Superior temporal gyrus (tissue), 1 donor: ENCODE results near the gene NUDCD3.

Experiments
- DNase-seq: peaks from one replicate; pipeline ENCODE4 v3.0.0-alpha.2; 2016; ENCODE audit errors: extremely low spot score

Gene NUDCD3

DNA sequence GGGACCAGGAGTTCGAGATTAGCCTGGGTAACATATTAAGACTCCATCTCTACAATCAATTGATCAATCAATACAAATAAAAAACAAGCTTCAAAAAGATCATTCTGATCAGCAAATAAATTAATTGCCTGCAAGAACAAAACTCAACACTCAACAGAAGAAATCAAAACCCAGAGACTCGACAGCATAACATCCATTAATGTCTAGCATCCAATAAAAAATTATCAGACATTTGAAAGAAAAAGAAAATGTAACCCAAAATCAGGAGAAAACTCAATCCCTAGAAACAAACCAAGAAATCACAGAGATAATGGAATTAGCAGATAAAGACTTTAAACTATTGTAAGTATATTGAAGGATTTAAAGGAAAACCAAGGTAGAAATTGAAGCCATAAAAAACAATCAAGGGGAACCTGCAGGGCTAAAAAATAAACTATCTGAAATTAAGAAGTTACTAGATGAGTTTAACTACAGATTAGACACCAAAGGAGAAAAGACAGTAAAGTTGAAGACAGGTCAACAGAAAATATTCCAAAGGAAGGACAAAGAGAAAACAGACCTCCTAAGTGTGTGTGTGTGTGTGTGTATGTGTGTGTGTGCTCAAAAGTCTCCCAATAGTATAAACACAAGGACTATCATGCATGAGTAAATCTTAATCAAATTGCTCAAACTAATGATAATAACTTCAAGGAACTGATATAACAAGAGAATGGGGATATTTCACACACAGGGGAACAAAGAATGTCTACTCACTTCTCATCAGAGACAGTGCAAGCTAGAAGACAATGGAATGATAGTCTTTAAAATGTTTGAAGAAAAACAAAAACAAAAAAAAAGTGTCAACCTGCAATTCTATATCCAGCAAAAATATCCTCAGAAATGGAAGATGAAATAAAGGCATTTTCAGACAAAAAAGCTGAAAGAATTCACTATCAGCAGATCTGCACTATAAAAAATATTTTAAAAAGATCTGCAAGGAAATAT is 7.7 kb downstream of the NUDCD3 start:
- DNase-seq, result no peak

DNA sequence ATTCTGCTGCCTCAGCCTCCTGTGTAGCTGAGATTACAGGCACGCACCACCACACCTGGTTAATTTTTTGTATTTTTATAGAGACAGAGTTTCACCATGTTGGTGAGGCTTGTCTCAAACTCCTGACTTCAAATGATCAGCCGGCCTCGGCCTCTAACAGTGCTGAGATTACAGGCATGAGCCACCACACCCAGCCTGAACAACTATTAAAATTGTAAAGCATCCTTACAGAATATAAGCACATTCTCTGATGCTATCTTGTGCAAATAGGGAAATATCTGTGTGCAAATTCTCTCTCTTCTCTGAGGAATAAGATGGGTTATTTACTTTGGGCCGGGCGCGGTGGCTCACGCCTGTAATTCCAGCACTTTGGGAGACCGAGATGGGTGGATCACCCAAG is 12.5 kb downstream of the NUDCD3 start:
- no peak for DNase-seq

GRCh38 chr7:44477063-44477830 is 13.2 kb downstream of the NUDCD3 start:
- DNase-seq, result peak; percentile 87

- no peak for DNase-seq
These were observed 14.1 kb downstream of the NUDCD3 start for GRCh38 chr7:44476313-44476712.

- DNase-seq, result no peak
These were observed 17.2 kb downstream of the NUDCD3 start for GRCh38 chr7:44473295-44473694.

- no peak for DNase-seq
These were observed 17.6 kb downstream of the NUDCD3 start for GRCh38 chr7:44472843-44473242.

DNA sequence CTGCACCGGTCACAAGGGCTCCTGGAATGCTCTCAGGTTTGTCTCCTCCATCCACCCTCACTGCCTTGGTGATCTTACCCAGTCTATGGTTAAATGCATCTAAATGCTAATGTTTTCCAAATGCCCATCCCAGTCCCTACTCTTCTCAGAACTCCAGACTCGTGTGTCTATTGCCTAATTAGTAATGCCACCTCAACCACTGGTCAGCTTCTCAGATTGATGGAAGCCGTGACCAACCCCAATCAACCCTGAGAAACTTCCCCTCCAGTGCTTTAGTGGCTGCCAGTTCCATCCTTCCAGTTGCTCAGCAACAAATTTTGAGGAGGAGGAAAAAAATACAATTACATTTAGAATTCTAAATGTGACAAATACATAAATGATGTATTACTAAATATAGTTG is 18.6 kb downstream of the NUDCD3 start:
- DNase-seq, result no peak

- no peak for DNase-seq
These were observed 19.0 kb downstream of the NUDCD3 start for GRCh38 chr7:44471436-44471835.

DNA sequence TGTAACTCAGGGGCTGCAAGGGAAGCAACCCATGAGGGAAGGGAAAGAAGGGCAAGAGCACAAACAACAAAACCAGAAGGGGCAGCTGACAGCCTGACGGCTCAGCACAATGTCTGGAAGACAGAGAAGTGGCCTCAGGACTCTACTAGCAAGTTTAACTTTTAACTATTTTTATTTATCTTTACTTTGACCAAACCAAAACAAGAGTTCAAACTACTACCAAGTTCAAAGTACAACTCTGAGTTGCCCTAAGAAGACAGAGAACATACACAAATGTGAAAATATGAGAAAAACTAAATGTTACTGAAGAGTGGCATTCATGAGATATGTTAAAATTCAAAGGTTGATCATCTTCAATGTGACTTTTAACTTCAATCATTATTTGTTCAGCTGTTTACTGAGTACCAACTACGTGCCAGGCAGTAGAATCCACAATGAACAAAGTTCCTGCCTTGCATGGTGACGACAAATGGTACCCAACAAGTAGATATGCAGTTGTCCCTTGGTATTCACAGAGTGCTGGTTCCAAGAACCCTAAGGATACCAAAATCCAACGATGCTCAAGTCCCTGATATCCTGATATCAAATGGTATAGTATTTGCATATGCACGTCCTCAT is 19.7 kb downstream of the NUDCD3 start:
- DNase-seq, result no peak

DNA sequence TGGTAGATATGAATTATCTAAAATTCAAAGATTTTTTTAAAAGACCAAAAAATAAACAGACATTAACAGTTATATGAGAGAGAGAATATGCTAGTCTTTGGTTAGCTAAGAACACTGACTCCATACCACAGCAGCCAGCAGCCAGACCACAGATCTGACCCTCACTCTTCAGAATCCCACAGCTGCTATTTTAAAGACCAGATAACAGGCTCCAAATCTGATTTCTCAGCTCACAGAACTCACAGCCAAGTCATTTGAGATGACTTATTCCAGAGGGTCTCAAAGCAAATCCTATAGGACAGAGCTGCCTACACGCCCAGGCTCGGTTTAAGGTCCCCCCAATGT is 20.4 kb downstream of the NUDCD3 start:
- no peak for DNase-seq

DNA sequence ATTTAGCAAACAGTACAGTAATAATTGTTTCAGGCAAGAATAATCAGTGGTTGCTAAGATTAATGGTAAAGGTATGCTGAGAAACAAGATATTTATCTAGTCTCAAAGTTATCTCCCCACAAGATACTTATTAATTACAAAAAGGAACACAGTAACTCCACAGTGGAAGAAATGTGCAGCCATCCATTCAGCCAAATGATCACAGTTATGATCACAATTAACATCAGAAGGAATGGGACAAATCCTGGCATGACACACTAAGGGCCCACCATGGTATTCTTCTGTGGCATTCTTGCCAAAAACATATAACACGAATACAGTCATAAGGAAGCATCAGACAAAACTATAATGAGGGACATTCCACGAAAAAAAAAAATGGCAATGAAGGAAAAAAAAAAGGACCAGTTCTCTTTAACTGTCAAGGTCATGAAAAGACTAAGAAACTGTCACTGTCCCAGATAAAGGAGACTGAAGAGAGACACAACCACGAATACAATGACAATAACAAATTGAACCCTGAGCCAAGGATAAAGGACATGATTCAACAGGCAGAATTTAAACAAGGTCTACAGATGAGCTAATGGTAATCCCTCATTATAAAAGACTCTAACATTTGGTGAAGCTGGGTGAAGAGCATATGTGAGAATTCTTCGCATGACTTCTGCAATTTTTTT is 20.9 kb downstream of the NUDCD3 start:
- DNase-seq, result no peak

GRCh38 chr7:44467217-44467548 is 23.3 kb downstream of the NUDCD3 start:
- no peak for DNase-seq

GRCh38 chr7:44466300-44467216 is 23.9 kb downstream of the NUDCD3 start:
- DNase-seq, result no peak

- no peak for DNase-seq
These were observed 25.0 kb downstream of the NUDCD3 start for GRCh38 chr7:44465490-44465889.

DNA sequence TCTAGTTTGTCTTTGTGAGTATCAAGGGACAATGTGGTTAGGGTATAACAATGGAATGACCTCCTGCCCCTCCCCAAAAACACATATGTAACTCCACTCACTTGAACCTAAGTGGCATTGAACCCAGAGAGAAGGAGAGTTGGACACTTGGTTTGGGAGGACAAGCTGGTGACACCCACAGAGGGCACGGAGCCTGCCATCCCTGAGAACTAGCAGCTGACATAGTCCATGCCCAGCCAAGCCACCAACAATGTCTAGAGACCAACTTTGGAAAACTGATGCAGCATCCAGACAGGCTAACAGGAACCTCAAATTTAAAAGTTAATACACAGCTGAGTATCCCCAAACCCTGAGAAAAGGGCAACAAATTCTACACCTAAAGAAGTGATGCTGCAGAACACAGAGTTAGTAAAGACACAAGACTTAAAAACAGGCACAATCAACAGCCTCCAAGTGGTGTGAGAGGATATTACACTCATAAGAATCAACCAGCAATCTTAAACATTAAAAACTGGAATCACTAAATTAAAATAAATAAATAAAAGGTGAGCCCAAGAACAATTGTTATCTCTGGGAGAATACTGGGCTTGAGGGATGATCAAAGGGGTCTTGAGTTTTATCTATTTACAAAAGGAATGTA is 27.2 kb downstream of the NUDCD3 start:
- DNase-seq, result no peak

GRCh38 chr7:44461387-44461786 is 29.1 kb downstream of the NUDCD3 start:
- DNase-seq, result no peak

DNA sequence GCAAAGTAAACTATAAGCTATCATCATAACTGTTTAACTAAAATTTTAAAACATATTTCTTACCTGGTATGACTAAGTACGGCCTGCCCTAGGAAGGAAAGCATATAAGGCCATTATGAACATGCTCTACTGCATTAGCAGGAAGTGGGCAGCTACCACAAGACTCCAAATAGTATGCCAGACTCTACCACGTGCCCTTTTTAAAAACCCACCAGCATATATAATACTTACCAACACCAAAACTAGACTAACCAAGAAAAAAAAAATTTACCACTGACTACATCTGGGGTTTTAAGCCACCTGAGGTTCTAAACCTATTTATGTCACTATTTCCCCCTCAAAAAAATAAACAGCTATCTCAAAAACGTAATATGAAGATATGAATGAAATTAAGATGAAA is 30.1 kb downstream of the NUDCD3 start:
- no peak for DNase-seq

GRCh38 chr7:44455155-44455554 is 35.3 kb downstream of the NUDCD3 start:
- DNase-seq, result no peak

DNA sequence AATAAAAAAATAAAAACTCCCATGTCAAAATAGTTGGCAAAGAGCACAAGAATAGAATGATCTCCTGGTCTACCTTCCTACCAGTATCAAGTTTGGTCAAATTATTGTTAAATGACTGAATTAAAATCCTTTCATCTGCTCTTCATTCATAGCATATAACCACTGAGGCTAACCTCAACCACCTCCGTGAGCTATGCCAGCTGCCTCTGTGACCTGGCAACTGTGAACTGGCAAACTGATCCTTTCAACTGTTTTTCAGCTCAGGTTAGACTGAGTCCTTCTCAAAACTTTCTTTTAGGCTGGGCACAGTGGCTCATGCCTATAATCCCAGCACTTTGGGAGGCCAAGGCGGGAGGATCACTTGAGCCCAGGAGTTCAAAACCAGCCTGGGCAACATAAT is 36.1 kb downstream of the NUDCD3 start:
- DNase-seq, result no peak

GRCh38 chr7:44451123-44451522 is 39.3 kb downstream of the NUDCD3 start:
- DNase-seq, result no peak

DNA sequence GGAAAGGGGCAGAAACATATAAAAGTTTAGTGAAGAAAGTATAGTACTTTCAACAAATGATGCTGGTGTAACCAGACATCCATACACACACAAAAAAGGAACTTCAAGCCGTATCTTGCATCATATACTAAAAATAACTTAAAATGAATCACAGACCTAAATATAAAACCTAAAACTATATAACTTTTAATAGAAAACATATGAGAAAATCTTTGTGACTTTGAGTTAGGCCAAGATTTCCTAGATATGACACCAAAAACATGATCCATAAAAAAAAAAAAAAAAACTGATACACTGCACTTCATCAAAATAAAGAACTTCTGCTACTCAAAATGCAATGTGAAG is 40.9 kb downstream of the NUDCD3 start:
- no peak for DNase-seq
